Neural progenitor cell (in vitro differentiated cells): ENCODE data around the gene UMOD.

Experiments
- EZH2 ChIP-seq: fragments of 200-600 bp; sonication (generic); IDR thresholded peaks from 2 replicates; pipeline ENCODE4 v1.6.1; 2017; ENCODE audit warnings: antibody characterized with exemption, mild to moderate bottlenecking, moderate library complexity
- TF ChIP-seq, protein P1 (sequence below): fragments of 200-600 bp; sonication (generic); IDR thresholded peaks from 2 replicates; pipeline ENCODE4 v1.5.1; 2017; ENCODE audit warnings: antibody characterized with exemption, mild to moderate bottlenecking

GRCh38 chr16:20397468-20398074, 45.1 kb upstream of the UMOD start:
- TF ChIP-seq, protein P1, sequence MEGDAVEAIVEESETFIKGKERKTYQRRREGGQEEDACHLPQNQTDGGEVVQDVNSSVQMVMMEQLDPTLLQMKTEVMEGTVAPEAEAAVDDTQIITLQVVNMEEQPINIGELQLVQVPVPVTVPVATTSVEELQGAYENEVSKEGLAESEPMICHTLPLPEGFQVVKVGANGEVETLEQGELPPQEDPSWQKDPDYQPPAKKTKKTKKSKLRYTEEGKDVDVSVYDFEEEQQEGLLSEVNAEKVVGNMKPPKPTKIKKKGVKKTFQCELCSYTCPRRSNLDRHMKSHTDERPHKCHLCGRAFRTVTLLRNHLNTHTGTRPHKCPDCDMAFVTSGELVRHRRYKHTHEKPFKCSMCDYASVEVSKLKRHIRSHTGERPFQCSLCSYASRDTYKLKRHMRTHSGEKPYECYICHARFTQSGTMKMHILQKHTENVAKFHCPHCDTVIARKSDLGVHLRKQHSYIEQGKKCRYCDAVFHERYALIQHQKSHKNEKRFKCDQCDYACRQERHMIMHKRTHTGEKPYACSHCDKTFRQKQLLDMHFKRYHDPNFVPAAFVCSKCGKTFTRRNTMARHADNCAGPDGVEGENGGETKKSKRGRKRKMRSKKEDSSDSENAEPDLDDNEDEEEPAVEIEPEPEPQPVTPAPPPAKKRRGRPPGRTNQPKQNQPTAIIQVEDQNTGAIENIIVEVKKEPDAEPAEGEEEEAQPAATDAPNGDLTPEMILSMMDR, result no peak
- no peak for TF ChIP-seq EZH2
